ENCODE data around the gene BTBD16.

The BTBD16 gene

DNA sequence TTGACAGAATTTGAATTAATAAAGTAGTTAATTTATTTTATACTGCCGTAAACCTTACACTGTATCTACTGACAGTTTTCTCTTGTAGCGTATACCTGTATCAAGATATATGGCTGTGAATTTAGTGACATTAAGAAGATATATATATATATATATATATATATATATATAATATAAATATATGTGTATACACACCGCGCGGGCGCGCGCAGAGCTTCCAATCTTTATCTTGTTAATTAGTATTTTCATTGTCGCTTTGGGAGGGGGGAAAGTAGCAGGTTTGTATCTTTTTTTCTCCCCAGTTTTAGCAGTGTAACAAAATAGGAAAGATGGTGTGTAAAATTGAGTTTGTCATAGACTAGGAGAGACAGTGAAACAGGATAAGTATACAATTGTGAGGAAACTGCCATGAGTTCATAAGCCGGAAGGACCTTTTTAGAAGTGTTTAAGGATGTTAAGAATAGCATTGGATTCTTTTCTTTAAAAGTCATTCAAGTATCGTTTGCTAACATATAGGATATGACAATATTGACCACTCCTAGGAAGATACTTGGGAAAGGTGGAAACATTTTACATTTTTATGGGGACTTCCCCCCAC is 105.4 kb downstream of the BTBD16 start:
- DNase-seq = no peak

- DNase-seq = no peak
Observed at GRCh38 chr10:122379041-122379440, 107.9 kb downstream of the BTBD16 start.

DNA sequence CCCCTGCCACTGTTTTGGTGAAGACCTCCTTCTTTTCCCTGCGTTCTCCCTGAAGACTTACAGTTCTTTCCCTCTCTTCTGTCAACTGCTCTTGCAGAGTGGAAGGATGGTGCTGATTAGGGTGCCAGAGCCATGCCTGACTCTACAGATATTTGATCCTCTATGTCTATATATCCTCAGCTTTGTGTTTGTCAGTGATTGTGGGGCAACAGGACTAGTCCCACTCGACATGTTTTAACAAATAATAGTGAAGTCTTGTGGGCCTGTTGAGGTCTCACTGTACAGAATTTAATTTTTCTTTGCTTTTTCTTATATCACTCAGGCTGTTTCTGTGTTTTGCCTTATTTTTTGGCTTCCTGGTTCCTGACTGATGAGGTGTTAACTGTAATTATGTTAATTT is 108.4 kb downstream of the BTBD16 start:
- no peak for DNase-seq

- no peak for DNase-seq
Observed at GRCh38 chr10:122380703-122381102, 109.6 kb downstream of the BTBD16 start.

DNA sequence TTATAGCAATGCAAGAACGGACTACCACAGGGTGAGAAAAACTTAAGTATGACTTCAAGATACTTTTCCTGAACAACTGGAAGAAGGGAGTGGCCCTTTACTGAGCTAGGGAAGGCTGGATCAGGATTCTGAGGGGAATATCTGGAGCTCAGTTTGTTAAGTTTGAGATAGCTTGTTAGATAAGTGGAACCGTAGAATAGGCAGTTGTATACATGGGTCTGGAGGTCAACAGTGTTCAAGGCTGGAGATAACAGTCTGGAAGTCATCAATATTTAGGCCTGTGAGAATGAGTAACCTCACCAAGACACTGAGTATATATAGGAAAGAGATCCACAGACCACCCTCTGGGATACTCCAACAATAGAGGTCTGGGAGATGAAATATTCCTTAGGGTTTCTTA is 110.6 kb downstream of the BTBD16 start:
- DNase-seq = no peak

- no peak for DNase-seq
Observed at GRCh38 chr10:122386514-122386913, 115.4 kb downstream of the BTBD16 start.

- no peak for DNase-seq
Observed at GRCh38 chr10:122387572-122387971, 116.5 kb downstream of the BTBD16 start.
